ENCODE data around the gene FREM1. TPM values are rescaled to one million over a fixed set of nuclear protein-coding genes. Genes with fewer than 3 reads are reported as not detected.

The FREM1 gene
- total and polyA plus RNA-seq, 10 of the 15 experiments (the other 5 are each of a cell fraction or from before 2014, with no cell fraction given): 0.01 to 0.16 (median 0.08) TPM; not detected in 7

GRCh38 chr9:14752871-14753270, 157.4 kb downstream of the FREM1 start:
- Histone ChIP-seq H3K4me2 (ENCODE audit: control insufficient read depth, insufficient read depth) (no peak overlapping the region), H2AFZ (ENCODE audit: control insufficient read depth, low read depth, low read length) (no peak overlapping the region), H3K79me2 (ENCODE audit: control insufficient read depth, insufficient read depth, low read length) (no peaks in the 10 kb centered on the region), H3K4me3 (no peak overlapping the region), H4K20me1 (ENCODE audit: control insufficient read depth, insufficient read depth) (no peaks in the 10 kb centered on the region), H3K9me3 (replicated peaks; ENCODE audit: control insufficient read depth, insufficient read depth, low read length) (no peaks in the 10 kb centered on the region), H3K27ac (ENCODE audit: control insufficient read depth, insufficient read depth) (no peak overlapping the region), H3K36me3 (ENCODE audit: control insufficient read depth in 2 of 2, insufficient read depth in 2 of 2, low read length in 1 of 2) (no peaks in the 10 kb centered on the region), H3K4me1 (ENCODE audit: control insufficient read depth, insufficient read depth, low read length) (no peaks in the 10 kb centered on the region), H3K27me3 (replicated peaks in 1 of 2; ENCODE audit: control insufficient read depth in 2 of 2, insufficient read depth in 2 of 2, low read length in 1 of 2) (no peaks in the 10 kb centered on the region; a peak in 3 of 4 replicates), H3K9ac (ENCODE audit: control insufficient read depth, insufficient read depth, low read length) (no peak overlapping the region)
- TF ChIP-seq USF1 (IDR thresholded peaks at IDR 0.05; ENCODE audit: borderline replicate concordance, extremely low read length, insufficient read depth, low read depth, low read length) (no peak), BRCA1 (IDR thresholded peaks at IDR 0.05; ENCODE audit: low read depth, low read length) (no peak), ATF3 (IDR thresholded peaks at IDR 0.05; ENCODE audit: borderline replicate concordance, extremely low read depth, low read depth, low read length) (no peak)
- ChIA-PET SMC1A (ENCODE audit: uncharacterized antibody, unreplicated experiment) (no interaction called here), POLR2A (no interaction called here), CTCF (interaction anchor here (1.5 kb wide), 1 partner anchor 14 kb away, joined by 6 read pairs; no protein-coding TSS in a partner anchor), RAD21 (ENCODE audit: unreplicated experiment) (no interaction called here)
- DNase-seq (ENCODE audit: low read depth, low spot score) (no peak), ATAC-seq (no peak), FAIRE-seq (no peak)
- WGBS (ENCODE audit: insufficient coverage, insufficient replicate concordance, low lambda C conversion rate, missing lambda C conversion rate): 36% methylated on average over 1 of the region's 1 CpG
- in situ Hi-C loops (cut with MboI) (no loop called here), intact Hi-C loops (cut with micrococcal nuclease; ENCODE audit: unreplicated experiment) (no loop called here)
- no TSS peak for BruUV-seq (replicated peaks)

- ATAC-seq (no peak), FAIRE-seq (no peak), DNase-seq (ENCODE audit: low read depth, low spot score) (no peak)
- ChIA-PET SMC1A (ENCODE audit: uncharacterized antibody, unreplicated experiment) (interaction anchor here (1.1 to 2.2 kb wide), 3 partner anchors 9 to 16 kb away, joined by 4 to 6 read pairs (median 4); no protein-coding TSS in a partner anchor), POLR2A (no interaction called here), RAD21 (ENCODE audit: unreplicated experiment) (interaction anchor here (2.0 kb wide), 1 partner anchor 16 kb away, joined by 5 read pairs; no protein-coding TSS in a partner anchor), CTCF (interaction anchor here (1.1 to 1.3 kb wide), 3 partner anchors 9 to 28 kb away, joined by 3 to 5 read pairs (median 4); no protein-coding TSS in a partner anchor)
- Histone ChIP-seq H3K4me3 (no peak overlapping the region), H3K36me3 (ENCODE audit: control insufficient read depth in 2 of 2, insufficient read depth in 2 of 2, low read length in 1 of 2) (no peaks in the 10 kb centered on the region), H3K4me2 (ENCODE audit: control insufficient read depth, insufficient read depth) (no peak overlapping the region), H3K9ac (ENCODE audit: control insufficient read depth, insufficient read depth, low read length) (no peak overlapping the region), H4K20me1 (ENCODE audit: control insufficient read depth, insufficient read depth) (no peaks in the 10 kb centered on the region), H3K79me2 (ENCODE audit: control insufficient read depth, insufficient read depth, low read length) (no peaks in the 10 kb centered on the region), H3K27me3 (replicated peaks in 1 of 2; ENCODE audit: control insufficient read depth in 2 of 2, insufficient read depth in 2 of 2, low read length in 1 of 2) (no peaks in the 10 kb centered on the region; a peak in 3 of 4 replicates), H3K27ac (ENCODE audit: control insufficient read depth, insufficient read depth) (no peak overlapping the region), H3K9me3 (replicated peaks; ENCODE audit: control insufficient read depth, insufficient read depth, low read length) (no peaks in the 10 kb centered on the region), H3K4me1 (ENCODE audit: control insufficient read depth, insufficient read depth, low read length) (no peaks in the 10 kb centered on the region), H2AFZ (ENCODE audit: control insufficient read depth, low read depth, low read length) (no peak overlapping the region)
- intact Hi-C loops (cut with micrococcal nuclease; ENCODE audit: unreplicated experiment): no loop called here
- in situ Hi-C loops (cut with MboI): no loop called here
- WGBS (ENCODE audit: insufficient coverage, insufficient replicate concordance, low lambda C conversion rate, missing lambda C conversion rate): 0% methylated on average over 1 of the region's 1 CpG
- no TSS peak for BruUV-seq (replicated peaks)
- TF ChIP-seq SREBF1 (IDR thresholded peaks at IDR 0.05; ENCODE audit: low read length) (no peak), FOXK2 (IDR thresholded peaks at IDR 0.05) (no peak), ZNF622 (IDR thresholded peaks at IDR 0.05) (no peak), ZNF217 (IDR thresholded peaks at IDR 0.05) (no peak), RELA (IDR thresholded peaks at IDR 0.05; ENCODE audit: borderline replicate concordance, partially characterized antibody) (no peak), ZBTB33 (IDR thresholded peaks at IDR 0.05) (no peak), CEBPZ (IDR thresholded peaks at IDR 0.05; ENCODE audit: low read depth, low read length) (no peak), SP1 (IDR thresholded peaks at IDR 0.05; ENCODE audit: low read depth, low read length) (no peak)
These were observed 158.0 kb downstream of the FREM1 start for GRCh38 chr9:14752271-14752670.
